Urinary bladder (tissue), 4 donors: ENCODE data around the gene FSTL4. TPM values are rescaled to one million over a fixed set of nuclear protein-coding genes. Genes with fewer than 3 reads are reported as not detected.

Experiments used
- DNase-seq: peaks from one replicate; pipeline ENCODE4 v3.0.0-alpha.2; 2015; ENCODE audit errors: extremely low spot score
- H3K27ac ChIP-seq: one replicate; pipeline ENCODE4 v1.5.1; 2013; ENCODE audit warnings: low read depth, mild to moderate bottlenecking, moderate library complexity
- H3K36me3 ChIP-seq: one replicate; pipeline ENCODE4 v1.6.1; 2013; ENCODE audit warnings: mild to moderate bottlenecking, moderate library complexity; ENCODE audit not compliant: insufficient read depth
- H3K4me1 ChIP-seq: one replicate; pipeline ENCODE4 v1.6.1; 2013; ENCODE audit warnings: mild to moderate bottlenecking, moderate library complexity; ENCODE audit not compliant: insufficient read depth
- H3K4me3 ChIP-seq: one replicate; pipeline ENCODE4 v1.5.1; 2013; ENCODE audit warnings: low read depth, low read length
- WGBS: extraction: QIAGEN DNeasy Blood & Tissue Kit; methylation state at CpG from one replicate; pipeline ENCODE4 v1.1.7; 2013; 5-methylcytosine and 5-hydroxymethylcytosine counted together
- polyA plus RNA-seq: library from polyadenylated mRNA; stranded (reverse); fragments of 200-250 nt; gene quantifications from one replicate; pipeline ENCODE4 v1.2.3, GENCODE V29; 2013
- total RNA-seq: library from RNA; depleted of rRNA; stranded (reverse); fragments of >200 nt; gene quantifications from one replicate; pipeline ENCODE4 v1.2.3, GENCODE V29; 2014
- donor health status: healthy with polysubstance abuse.
- donor health status: healthy.

The FSTL4 gene
- total and polyA plus RNA-seq, 2 donors, result 4.0 to 7.5 TPM

GRCh38 chr5:133323494-133324457, 288.6 kb downstream of the FSTL4 start:
- no peak for DNase-seq
- Histone ChIP-seq H3K27ac (no peak overlapping the region), H3K36me3 (no peaks in the 10 kb centered on the region), H3K4me3 (no peak overlapping the region), H3K4me1 (no peaks in the 10 kb centered on the region)
- WGBS, result 76% methylated on average over 13 of the region's 13 CpGs

GRCh38 chr5:133322743-133323142, 289.6 kb downstream of the FSTL4 start:
- no peaks in the 10 kb centered on the region for H3K36me3 ChIP-seq
- no peak overlapping the region for H3K4me3 ChIP-seq
- WGBS, result 87% methylated on average over 5 of the region's 5 CpGs
- H3K27ac ChIP-seq, result no peak overlapping the region
- DNase-seq, result no peak
- H3K4me1 ChIP-seq, result no peaks in the 10 kb centered on the region

DNA sequence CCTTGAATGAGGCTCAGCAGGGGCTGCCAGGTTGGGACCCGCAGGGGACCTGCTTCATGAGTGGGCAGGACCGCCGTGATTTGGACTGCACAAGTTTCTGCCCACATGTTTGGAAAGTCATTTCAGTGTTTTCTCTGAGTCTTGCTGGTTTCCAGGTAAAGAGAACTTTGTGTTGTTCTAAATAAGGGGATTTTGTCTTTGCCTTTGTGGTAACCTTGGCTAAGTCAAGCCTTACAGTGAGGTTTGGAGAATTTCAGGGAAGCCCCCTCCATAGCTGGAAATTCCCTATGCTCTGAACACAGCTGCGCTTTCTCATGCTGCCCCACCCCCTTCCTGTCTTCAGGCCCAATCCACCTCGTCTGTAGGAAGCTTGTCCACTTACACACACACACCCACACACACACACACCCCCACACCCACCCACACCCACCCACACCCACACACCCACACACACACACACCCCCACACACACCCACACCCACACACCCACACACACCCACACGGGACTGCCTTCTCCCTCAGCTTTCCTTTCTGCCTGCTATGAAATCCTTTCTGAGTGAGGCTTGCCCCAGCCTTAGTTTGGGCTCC, 290.4 kb downstream of the FSTL4 start:
- no peak for DNase-seq
- Histone ChIP-seq H3K4me3 (no peak overlapping the region), H3K36me3 (no peaks in the 10 kb centered on the region), H3K27ac (no peak overlapping the region), H3K4me1 (no peaks in the 10 kb centered on the region)
- 65% methylated on average over 6 of the region's 6 CpGs for WGBS

GRCh38 chr5:133321286-133321832, 291.0 kb downstream of the FSTL4 start:
- 89% methylated on average over 13 of the region's 13 CpGs for WGBS
- Histone ChIP-seq H3K27ac (no peak overlapping the region), H3K4me1 (no peaks in the 10 kb centered on the region), H3K36me3 (no peaks in the 10 kb centered on the region), H3K4me3 (no peak overlapping the region)
- no peak for DNase-seq

DNA sequence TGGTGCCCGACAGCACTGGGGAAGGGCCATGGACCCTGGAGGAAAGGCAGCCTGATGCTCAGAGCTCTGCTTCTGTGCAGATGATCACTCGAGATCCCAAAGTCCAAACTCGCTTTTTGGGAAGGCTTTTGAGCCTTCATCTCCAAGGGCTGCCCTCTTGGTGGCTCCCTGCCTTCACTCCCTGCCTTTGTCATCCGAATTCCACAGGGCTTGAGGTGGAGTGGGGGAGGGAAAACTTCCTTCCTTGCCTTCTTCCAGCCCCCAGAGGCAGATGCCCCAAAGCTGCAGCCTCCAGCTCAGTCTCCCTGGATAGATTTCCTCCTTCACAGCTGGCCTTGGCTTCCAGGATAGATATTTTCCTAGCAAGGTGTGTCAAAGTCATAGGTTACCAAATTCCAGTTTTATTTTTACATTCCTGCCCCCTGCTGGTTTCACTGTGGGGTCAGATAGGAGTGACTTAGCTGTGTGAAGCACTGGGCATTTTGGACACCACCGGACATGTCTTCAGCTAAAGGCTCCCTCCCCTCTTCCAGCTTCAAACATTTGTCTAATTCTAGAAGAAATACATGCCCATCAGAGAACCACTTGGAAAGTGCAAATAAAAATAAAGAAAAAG, 292.3 kb downstream of the FSTL4 start:
- Histone ChIP-seq H3K4me3 (no peak overlapping the region), H3K4me1 (no peaks in the 10 kb centered on the region), H3K36me3 (no peaks in the 10 kb centered on the region), H3K27ac (no peak overlapping the region)
- no peak for DNase-seq
- WGBS, result 78% methylated on average over 5 of the region's 5 CpGs

- no peak overlapping the region for H3K4me3 ChIP-seq
- WGBS, result 75% methylated on average over 5 of the region's 5 CpGs
- H3K4me1 ChIP-seq, result no peaks in the 10 kb centered on the region
- no peak overlapping the region for H3K27ac ChIP-seq
- H3K36me3 ChIP-seq, result no peaks in the 10 kb centered on the region
- DNase-seq, result no peak
These were observed 293.1 kb downstream of the FSTL4 start for GRCh38 chr5:133319244-133319643.

DNA sequence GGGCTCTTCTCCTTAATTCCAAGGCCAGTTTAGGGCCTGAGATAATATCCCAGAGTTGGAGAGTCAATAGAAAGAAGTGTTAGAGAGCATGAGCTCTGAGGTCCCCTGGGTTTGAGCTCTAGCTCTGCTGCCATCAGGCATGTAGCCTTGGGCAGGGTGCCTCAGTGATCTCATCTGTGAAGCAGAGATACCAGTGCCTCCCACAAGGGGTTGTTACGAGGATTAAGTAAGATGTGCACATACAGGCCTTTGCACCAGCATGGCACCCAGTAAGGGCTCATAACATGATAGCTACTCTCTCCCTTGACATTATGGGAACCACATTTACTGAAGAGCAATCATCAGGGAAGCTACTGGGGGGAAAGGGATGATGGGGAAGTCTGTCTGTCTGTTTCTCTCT, 294.8 kb downstream of the FSTL4 start:
- Histone ChIP-seq H3K36me3 (no peaks in the 10 kb centered on the region), H3K27ac (no peak overlapping the region), H3K4me1 (no peaks in the 10 kb centered on the region), H3K4me3 (no peak overlapping the region)
- 78% methylated on average over 1 of the region's 1 CpG for WGBS
- no peak for DNase-seq

DNA sequence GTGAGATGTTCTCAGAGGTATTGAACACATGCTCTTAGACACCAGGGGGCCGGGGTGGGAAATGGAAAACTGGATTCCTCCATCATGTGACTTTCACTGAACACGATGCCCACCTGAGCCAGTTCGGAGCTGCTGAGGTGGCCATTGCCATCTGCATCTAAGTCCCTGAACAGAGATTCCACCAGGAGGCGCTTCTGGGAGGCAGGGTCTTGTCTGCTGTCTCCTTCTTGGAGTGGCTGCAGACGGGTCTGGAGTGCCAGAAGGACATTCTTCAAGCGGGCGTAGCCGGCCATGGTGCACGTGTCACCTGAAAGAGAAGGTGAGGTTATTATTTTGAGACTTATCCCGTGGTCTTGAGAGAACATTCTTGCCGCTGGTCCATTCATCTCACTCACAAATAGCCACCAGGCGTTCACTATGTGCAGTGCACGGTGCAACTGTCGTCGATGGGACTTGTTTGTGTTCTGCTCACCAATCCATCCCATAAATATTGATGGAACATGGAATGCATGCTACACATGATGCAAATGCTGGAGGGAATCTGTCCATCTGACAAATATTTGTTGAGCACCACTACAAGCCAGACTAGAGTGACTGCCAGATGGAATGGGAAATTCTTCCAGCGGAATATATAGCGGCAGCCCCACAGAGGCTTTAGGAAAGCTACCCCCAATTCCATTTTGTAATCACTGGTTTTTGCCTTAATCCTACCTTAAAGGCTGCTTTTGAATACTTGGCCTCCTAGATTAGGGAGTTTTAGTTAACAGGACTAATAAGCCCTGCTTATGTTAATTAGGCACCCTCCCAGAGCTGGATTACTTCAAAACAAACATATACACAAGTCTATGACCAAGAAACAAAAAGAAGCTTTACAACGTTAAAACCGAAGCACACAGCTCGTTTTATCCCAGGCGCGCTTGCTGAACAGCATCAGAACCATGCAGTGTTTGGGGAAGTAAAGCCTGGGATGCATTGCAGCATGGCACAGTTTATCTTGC, 295.7 kb downstream of the FSTL4 start:
- WGBS, result 78% methylated on average over 22 of the region's 22 CpGs
- H3K27ac ChIP-seq, result no peak overlapping the region

GRCh38 chr5:133314086-133314485, 298.3 kb downstream of the FSTL4 start:
- Histone ChIP-seq H3K4me3 (no peak overlapping the region), H3K4me1 (no peaks in the 10 kb centered on the region), H3K36me3 (no peaks in the 10 kb centered on the region), H3K27ac (no peak overlapping the region)
- no peak for DNase-seq
- 93% methylated on average over 7 of the region's 7 CpGs for WGBS

More for the DNA sequence above, 295.7 kb downstream of the FSTL4 start:
- no peak for DNase-seq
- H3K4me1 ChIP-seq, result no peaks in the 10 kb centered on the region
- H3K36me3 ChIP-seq, result no peaks in the 10 kb centered on the region
- no peak overlapping the region for H3K4me3 ChIP-seq

GRCh38 chr5:133311176-133311575, 301.2 kb downstream of the FSTL4 start:
- WGBS, result 92% methylated on average over 4 of the region's 4 CpGs
- Histone ChIP-seq H3K27ac (no peak overlapping the region), H3K36me3 (no peaks in the 10 kb centered on the region), H3K4me3 (no peak overlapping the region), H3K4me1 (no peaks in the 10 kb centered on the region)
- no peak for DNase-seq

DNA sequence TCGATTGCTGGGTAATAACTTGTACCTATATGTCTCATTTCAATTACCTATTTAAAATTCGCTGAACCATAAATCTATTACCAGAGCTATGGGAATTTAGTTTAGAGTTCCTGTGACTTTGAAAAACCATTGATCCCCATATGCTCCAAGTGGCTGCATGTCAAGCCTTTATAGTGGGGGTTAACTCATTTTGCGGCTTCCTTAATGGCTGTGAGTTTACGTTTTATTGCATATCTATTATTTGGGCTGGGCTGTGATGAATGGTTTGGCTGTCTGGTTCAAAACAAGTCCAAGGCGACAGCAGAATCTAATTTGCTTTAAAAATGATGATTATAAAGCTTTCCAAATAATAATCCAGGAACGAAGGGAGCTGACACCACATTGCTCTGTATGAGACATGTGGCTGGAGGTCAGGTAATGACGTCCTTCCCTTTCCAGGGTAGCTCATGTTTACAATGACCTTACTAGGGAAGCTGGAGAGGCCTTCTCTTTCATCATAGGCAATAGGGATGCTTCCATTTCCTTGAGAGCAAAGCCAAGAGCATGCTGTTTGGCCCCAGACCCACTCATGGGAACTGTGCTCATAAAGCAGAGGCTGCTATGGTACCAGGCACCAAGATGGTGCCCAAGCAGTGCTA, 302.2 kb downstream of the FSTL4 start:
- Histone ChIP-seq H3K27ac (no peak overlapping the region), H3K4me3 (no peak overlapping the region), H3K4me1 (no peaks in the 10 kb centered on the region), H3K36me3 (no peaks in the 10 kb centered on the region)
- 67% methylated on average over 7 of the region's 7 CpGs for WGBS
- DNase-seq, result no peak

GRCh38 chr5:133309166-133309795, 303.1 kb downstream of the FSTL4 start:
- 72% methylated on average over 6 of the region's 6 CpGs for WGBS
- DNase-seq, result no peak
- H3K4me1 ChIP-seq, result no peaks in the 10 kb centered on the region

More at GRCh38 chr5:133309166-133309795, 303.1 kb downstream of the FSTL4 start:
- no peak overlapping the region for H3K27ac ChIP-seq
- H3K36me3 ChIP-seq, result no peaks in the 10 kb centered on the region
- H3K4me3 ChIP-seq, result no peak overlapping the region
